Progenitor cell of endocrine pancreas (in vitro differentiated cells): ENCODE data around the gene RNF224. TPM values are rescaled to one million over a fixed set of nuclear protein-coding genes. Genes with fewer than 3 reads are reported as not detected.
A peak's percentile ranks its signal among the peaks of the same experiment; 100 is the strongest.
"Not testable (repeated sequence)": the region's sequence is repeated elsewhere in the genome, so short reads cannot be mapped to it uniquely, and the experiment has no call there.

Experiments
- DNase-seq: peaks from one replicate; pipeline ENCODE4 v3.0.0; 2021; ENCODE audit warnings: low spot score; ENCODE audit not compliant: unreplicated experiment
- H3K27ac Mint-ChIP-seq: 2 replicates; pipeline ENCODE4 v1.8.0; 2021; ENCODE audit warnings: mild to moderate bottlenecking, moderate library complexity, mixed read lengths
- H3K27me3 Mint-ChIP-seq: 2 replicates; pipeline ENCODE4 v1.8.0; 2021; ENCODE audit warnings: mixed read lengths
- H3K36me3 Mint-ChIP-seq: 2 replicates; pipeline ENCODE4 v1.8.0; 2022; ENCODE audit warnings: mixed read lengths; ENCODE audit not compliant: insufficient read depth
- H3K4me1 Mint-ChIP-seq: 2 replicates; pipeline ENCODE4 v1.8.0; 2021; ENCODE audit warnings: low read depth, mixed read lengths
- H3K4me3 Mint-ChIP-seq: 2 replicates; pipeline ENCODE4 v1.8.0; 2021; ENCODE audit warnings: low read depth, mild to moderate bottlenecking, moderate library complexity, mixed read lengths
- H3K9me3 Mint-ChIP-seq: 2 replicates; pipeline ENCODE4 v1.8.0; 2021; ENCODE audit warnings: low read depth, mixed read lengths
- total RNA-seq: library from RNA; stranded (reverse); gene quantifications from 2 replicates; pipeline ENCODE4 v1.2.1, GENCODE V29; 2021
- TF ChIP-seq, protein P1 (sequence below): fragments of 200-600 bp; sonication (generic); IDR thresholded peaks from one replicate; pipeline ENCODE4 v1.5.0; 2021; ENCODE audit warnings: antibody characterized with exemption, mild to moderate bottlenecking; ENCODE audit not compliant: unreplicated experiment

The RNF224 gene
- total RNA-seq, 1 donor from 2014 or later: 0.53 TPM

DNA sequence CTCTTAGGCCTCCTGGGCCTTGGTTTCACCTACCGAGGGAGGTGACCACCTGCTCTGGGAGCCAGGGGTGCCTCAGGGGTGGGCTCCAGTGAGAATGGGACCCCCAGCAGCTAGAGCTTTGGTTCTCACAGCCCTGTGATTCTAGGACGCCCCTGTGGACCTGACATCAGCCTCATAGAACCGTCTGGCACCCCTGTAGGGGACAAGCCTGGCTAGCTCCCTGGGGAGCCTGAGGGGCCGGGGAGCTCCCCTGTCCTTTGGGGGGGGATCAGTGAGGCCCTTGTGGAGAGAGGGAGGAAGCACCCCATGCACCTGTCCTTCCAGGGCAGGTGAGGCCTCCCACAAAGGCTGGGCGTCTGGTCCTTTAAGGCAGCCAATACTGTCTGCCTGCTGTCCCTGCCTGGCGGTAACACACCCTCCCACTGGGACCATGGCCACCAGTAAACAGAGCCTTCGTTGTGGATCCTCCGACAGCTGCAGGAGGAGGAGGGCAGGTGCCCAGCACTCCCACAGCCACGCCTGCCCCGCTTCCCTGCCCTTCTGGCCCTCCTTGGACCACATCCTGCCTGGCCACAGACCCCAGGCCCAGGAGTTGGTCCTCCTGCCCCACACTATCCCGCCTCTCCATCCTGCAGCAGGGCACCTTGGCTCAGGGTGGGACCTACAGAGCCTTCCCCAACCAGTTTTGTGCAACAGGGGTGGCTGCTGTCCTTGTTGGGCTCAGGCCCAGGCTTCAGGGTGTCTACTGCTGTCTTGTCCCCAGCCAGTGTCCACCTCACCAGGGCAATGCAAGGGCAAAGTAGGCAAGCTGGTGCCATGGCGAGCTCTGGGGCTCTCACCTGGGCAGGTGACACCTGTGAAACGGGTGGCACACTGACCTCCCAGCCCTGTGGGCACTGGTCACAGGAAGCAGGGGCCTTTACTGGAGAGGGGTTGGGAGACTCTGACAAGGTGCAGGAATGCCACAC lies 10.7 kb downstream of the RNF224 start:
- Mint-ChIP-seq H3K9me3 (no peaks in the 10 kb centered on the region), H3K27ac (no peak overlapping the region), H3K36me3 (peaks cover 8% of the 10 kb centered on the region), H3K4me1 (peaks cover 27% of the 10 kb centered on the region), H3K4me3 (peak overlapping the region; percentile 7), H3K27me3 (no peaks in the 10 kb centered on the region)
- DNase-seq: no peak
- TF ChIP-seq, protein P1, sequence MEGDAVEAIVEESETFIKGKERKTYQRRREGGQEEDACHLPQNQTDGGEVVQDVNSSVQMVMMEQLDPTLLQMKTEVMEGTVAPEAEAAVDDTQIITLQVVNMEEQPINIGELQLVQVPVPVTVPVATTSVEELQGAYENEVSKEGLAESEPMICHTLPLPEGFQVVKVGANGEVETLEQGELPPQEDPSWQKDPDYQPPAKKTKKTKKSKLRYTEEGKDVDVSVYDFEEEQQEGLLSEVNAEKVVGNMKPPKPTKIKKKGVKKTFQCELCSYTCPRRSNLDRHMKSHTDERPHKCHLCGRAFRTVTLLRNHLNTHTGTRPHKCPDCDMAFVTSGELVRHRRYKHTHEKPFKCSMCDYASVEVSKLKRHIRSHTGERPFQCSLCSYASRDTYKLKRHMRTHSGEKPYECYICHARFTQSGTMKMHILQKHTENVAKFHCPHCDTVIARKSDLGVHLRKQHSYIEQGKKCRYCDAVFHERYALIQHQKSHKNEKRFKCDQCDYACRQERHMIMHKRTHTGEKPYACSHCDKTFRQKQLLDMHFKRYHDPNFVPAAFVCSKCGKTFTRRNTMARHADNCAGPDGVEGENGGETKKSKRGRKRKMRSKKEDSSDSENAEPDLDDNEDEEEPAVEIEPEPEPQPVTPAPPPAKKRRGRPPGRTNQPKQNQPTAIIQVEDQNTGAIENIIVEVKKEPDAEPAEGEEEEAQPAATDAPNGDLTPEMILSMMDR: no peak

DNA sequence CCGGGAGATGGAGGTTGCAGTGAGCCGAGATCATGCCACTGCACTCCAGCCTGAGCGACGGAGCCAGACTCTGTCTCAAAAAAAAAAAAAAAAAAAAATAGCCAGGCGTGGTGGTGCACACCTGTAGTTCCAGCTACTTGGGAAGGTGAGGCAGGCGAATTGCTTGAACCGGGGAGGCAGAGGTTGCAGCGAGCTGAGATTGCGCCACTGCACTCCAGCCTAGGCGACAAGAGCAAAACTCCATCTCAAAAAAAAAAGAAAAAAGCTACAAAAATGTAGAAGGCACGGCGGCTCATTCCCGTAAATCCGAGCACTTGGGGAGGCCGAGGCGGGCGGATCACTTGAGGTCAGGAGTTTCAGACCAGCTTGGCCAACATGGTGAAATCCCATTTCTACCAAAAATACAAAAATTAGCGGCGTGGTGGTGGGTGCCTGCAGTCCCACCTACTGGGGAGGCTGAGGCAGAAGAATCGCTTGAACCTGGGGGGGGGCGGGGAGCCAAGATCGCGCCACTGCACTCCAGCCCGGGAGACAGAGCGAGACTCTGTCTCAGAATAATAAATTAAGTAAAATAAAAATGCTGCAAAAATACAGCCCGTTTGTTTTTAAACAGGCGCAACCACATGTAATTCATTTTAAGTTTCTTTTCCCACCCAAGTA lies 12.4 kb downstream of the RNF224 start:
- Mint-ChIP-seq H3K4me3 (peak overlapping the region; percentile 74), H3K27ac (peak overlapping the region; percentile 92), H3K4me1 (peaks cover 29% of the 10 kb centered on the region)
- not testable (repeated sequence) for H3K27me3 Mint-ChIP-seq, DNase-seq, H3K36me3 Mint-ChIP-seq, H3K9me3 Mint-ChIP-seq

DNA sequence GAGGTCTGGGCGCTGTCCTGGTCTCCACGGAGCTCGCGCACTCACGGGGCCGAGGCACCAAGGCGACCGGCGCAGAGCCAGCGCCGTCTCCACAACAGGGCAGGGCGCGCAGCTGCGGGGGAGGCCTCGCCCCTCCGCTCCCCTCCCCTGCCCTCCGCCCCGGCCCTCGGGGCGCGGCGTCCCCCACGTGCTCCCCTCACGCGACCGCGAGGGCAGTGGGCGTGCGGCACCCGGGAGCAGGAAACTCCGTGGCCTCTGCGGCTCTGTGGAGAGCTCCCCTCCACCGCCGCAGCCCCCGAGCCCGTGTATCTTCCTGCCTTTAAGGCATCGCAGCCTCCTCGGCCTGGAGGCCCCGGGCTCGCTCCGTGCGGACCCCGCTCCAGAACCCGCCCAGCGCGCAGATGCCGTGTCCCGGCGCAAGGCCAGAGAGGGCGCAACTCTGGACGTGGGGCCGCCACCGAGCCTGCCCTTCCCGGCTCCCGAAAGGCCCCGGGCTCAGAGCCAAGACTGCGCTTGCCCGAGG lies 13.1 kb downstream of the RNF224 start:
- DNase-seq: no peak
- TF ChIP-seq, protein P1: peak; percentile 22

DNA sequence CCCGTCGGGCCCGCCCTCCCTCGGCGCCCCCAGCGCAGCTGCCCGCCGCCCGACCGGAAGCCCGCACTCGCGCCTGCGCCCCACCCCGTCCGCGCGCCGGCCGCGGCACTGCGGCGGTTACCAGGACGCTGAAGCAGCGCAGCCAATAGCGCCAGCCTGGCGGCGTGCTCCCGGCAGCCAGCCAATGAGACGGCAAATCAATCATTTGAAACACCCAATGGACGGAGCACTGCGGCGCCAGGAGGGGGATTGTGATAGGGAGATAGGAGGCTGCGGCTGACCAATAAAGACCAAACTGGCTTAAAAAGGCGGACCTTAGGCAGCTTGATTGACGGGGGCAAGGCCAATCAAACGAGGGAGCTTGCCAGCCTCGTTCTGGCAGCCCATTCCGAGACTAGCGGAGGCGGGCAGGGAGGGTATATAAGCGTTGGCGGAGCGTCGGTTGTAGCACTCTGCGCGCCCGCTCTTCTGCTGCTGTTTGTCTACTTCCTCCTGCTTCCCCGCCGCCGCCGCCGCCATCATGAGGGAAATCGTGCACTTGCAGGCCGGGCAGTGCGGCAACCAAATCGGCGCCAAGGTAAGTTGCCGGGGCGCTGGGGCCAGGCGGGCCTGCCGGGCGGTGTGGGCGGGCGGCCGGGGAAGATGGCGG lies 13.7 kb downstream of the RNF224 start, which contains the start of gene TUBB4B:
TUBB4B (plus strand) TSS at position 447 of the 649 bp plus-strand sequence; CDS start at position 521, 74 bp downstream.
- Mint-ChIP-seq H3K4me3 (peak within 1 kb of the TSS; percentile 85), H3K27ac (peak within 1 kb of the TSS; percentile 98), H3K4me1 (peaks cover 24% of the 10 kb centered on the region), H3K36me3 (peaks cover 10% of the 10 kb centered on the region), H3K27me3 (peaks cover 5% of the 10 kb centered on the region), H3K9me3 (no peaks in the 10 kb centered on the region)
- TF ChIP-seq, protein P1: no peak
- peak; percentile 95 for DNase-seq

More for the DNA sequence above, 13.1 kb downstream of the RNF224 start:
- Mint-ChIP-seq H3K9me3 (no peaks in the 10 kb centered on the region), H3K27me3 (peaks cover 2% of the 10 kb centered on the region), H3K4me1 (peaks cover 25% of the 10 kb centered on the region), H3K4me3 (peak overlapping the region; percentile 74), H3K36me3 (peaks cover 10% of the 10 kb centered on the region), H3K27ac (peak overlapping the region; percentile 92)

DNA sequence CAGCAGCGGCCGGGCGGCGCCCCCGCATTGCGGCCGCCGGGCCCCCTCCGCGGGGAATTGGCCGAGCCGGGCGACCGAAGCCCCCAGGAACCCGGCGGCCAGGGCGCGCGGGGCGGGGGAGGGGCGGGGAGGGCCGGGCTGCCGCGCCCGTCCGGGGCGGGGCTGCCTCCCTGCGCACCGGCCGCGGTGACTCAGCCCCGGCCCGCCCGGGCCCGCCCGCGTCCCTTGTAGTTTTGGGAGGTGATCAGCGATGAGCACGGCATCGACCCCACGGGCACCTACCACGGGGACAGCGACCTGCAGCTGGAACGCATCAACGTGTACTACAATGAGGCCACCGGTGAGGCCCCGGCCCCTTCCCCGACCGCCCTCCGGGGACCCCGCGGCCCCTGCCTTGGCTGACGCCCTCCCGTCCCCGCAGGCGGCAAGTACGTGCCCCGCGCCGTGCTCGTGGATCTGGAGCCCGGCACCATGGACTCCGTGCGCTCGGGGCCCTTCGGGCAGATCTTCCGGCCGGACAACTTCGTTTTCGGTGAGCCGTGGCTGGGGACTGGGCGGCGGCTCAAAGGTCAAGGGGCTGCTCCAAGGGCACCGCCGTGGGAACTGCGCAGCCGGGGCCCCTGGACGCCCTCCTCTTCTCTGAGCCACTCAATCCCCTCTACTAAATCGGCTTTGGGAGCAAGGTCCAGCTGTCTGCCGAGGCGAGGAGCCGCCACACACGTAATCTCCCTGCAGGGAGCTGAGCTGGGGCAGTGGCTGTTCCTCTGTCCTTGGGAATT lies 14.4 kb downstream of the RNF224 start:
- Mint-ChIP-seq H3K4me1 (peaks cover 22% of the 10 kb centered on the region), H3K27me3 (peaks cover 5% of the 10 kb centered on the region), H3K4me3 (peak overlapping the region; percentile 85), H3K36me3 (peaks cover 10% of the 10 kb centered on the region), H3K9me3 (no peaks in the 10 kb centered on the region), H3K27ac (peak overlapping the region; percentile 89)
- no peak for DNase-seq
- TF ChIP-seq, protein P1: no peak
